Mammary epithelial cell (primary cell): ENCODE measurements around the gene RXFP3.

Source experiments
- CTCF ChIP-seq, 2 donors: IDR thresholded peaks in 1 of 2; conservative IDR thresholded peaks in 1 of 2; 2 replicates each; pipeline ENCODE4 v1.5.1; 2011 to 2012; ENCODE audit warnings: inconsistent platforms in 2 of 2, low read length in 2 of 2, mild to moderate bottlenecking in 2 of 2, control low read depth in 1 of 2, low read depth in 1 of 2; ENCODE audit not compliant: insufficient read depth in 1 of 2; ENCODE audit errors: extremely low read depth in 1 of 2
- EZH2 ChIP-seq: IDR thresholded peaks from 2 replicates; pipeline ENCODE4 v1.6.1; 2012; ENCODE audit warnings: low read length, inconsistent platforms, borderline replicate concordance

GRCh38 chr5:33936381-33937016, at the start of gene RXFP3:
- no peak for TF ChIP-seq CTCF (conservative IDR thresholded peaks at IDR 0.05 in 1 of 2, IDR thresholded peaks at IDR 0.05 in 1 of 2; ENCODE audit: extremely low read depth in 1 of 2, insufficient read depth in 1 of 2, low read depth in 1 of 2, low read length in 2 of 2)
- peak; percentile 33 for TF ChIP-seq EZH2
